SK-N-SH (cell line): ENCODE results near the gene CCDC80.

Source experiments
- IRF3 ChIP-seq: fragments of 150-350 bp; IDR thresholded peaks from 2 replicates; pipeline ENCODE4 v1.6.1; 2016; ENCODE audit warnings: mild to moderate bottlenecking, low read depth, low read length
- JUND ChIP-seq: IDR thresholded peaks from 2 replicates; pipeline ENCODE4 v1.4.0; 2012
- MEF2A ChIP-seq: IDR thresholded peaks from 2 replicates; pipeline ENCODE4 v1.4.0; 2012; ENCODE audit warnings: low read depth, borderline replicate concordance
- PBX3 ChIP-seq: IDR thresholded peaks from 2 replicates; pipeline ENCODE4; 2012
- POLR2AphosphoS5 ChIP-seq: IDR thresholded peaks from 2 replicates; pipeline ENCODE4 v1.6.1; 2012; ENCODE audit warnings: low read depth, low read length
- RAD21 ChIP-seq: IDR thresholded peaks from 2 replicates; pipeline ENCODE4 v1.6.1; 2012; ENCODE audit warnings: mild to moderate bottlenecking, low read length
- REST ChIP-seq: IDR thresholded peaks from 2 replicates; pipeline ENCODE4 v1.6.1; 2012; ENCODE audit warnings: mild to moderate bottlenecking, low read depth, low read length, moderate library complexity
- RXRA ChIP-seq: IDR thresholded peaks from 2 replicates; pipeline ENCODE4 v1.4.0; 2012; ENCODE audit warnings: low read depth, mild to moderate bottlenecking, borderline replicate concordance
- TAF1 ChIP-seq: IDR thresholded peaks from 2 replicates; pipeline ENCODE4 v1.6.1; 2012; ENCODE audit warnings: low read depth, mild to moderate bottlenecking, low read length, moderate library complexity, borderline replicate concordance
- TF ChIP-seq, protein P1 (sequence below): fragments of 200-600 bp; sonication (generic); IDR thresholded peaks from 2 replicates; pipeline ENCODE4 v1.6.1; 2017; ENCODE audit warnings: antibody characterized with exemption, mild to moderate bottlenecking, moderate library complexity

DNA sequence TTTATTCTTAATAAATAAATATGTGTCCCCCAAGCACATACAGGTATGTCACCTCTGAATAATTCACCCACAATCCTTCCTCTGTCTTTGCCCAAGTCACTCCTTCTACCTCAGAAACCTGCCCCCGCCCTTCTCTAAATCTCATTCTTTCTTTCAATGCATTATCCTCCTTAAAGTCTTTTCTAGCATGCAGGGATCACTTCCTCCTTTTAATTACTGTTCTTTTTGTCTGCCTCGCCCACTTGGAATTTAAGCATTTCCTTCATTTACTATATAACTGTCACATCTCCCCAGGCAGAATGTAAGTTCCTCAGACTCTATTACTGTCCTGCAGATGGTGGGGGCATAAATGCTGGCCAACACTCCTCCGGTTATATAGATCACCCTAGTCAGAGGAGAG is 7.8 kb downstream of the CCDC80 start:
- TF ChIP-seq REST (no peak), IRF3 (no peak), RXRA (no peak), PBX3 (no peak), POLR2AphosphoS5 (no peak), TAF1 (no peak), JUND (no peak), RAD21 (no peak), MEF2A (no peak)
- TF ChIP-seq, protein P1, sequence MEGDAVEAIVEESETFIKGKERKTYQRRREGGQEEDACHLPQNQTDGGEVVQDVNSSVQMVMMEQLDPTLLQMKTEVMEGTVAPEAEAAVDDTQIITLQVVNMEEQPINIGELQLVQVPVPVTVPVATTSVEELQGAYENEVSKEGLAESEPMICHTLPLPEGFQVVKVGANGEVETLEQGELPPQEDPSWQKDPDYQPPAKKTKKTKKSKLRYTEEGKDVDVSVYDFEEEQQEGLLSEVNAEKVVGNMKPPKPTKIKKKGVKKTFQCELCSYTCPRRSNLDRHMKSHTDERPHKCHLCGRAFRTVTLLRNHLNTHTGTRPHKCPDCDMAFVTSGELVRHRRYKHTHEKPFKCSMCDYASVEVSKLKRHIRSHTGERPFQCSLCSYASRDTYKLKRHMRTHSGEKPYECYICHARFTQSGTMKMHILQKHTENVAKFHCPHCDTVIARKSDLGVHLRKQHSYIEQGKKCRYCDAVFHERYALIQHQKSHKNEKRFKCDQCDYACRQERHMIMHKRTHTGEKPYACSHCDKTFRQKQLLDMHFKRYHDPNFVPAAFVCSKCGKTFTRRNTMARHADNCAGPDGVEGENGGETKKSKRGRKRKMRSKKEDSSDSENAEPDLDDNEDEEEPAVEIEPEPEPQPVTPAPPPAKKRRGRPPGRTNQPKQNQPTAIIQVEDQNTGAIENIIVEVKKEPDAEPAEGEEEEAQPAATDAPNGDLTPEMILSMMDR: no peak
